Effector memory CD4-positive, alpha-beta T cell (primary cell): ENCODE measurements around the gene NLRC5.
"Not testable (repeated sequence)": the region's sequence is repeated elsewhere in the genome, so short reads cannot be mapped to it uniquely, and the experiment has no call there.

Experiments used
- DNase-seq, 3 donors: peaks; one replicate each; pipeline ENCODE4 v3.0.0-alpha.2; 2020
- H3K27ac ChIP-seq: 2 replicates; pipeline ENCODE4 v1.7.0; 2013; ENCODE audit warnings: mild to moderate bottlenecking, low read length, moderate library complexity; ENCODE audit not compliant: insufficient read depth, poor library complexity, severe bottlenecking
- H3K27me3 ChIP-seq: replicated peaks from 2 replicates; pipeline ENCODE4 v1.7.0; 2013; ENCODE audit warnings: mild to moderate bottlenecking, low read length; ENCODE audit not compliant: insufficient read depth, control insufficient read depth, poor library complexity, severe bottlenecking
- H3K36me3 ChIP-seq: 2 replicates; pipeline ENCODE4 v1.7.0; 2013; ENCODE audit warnings: mild to moderate bottlenecking, low read length, moderate library complexity; ENCODE audit not compliant: control insufficient read depth, insufficient read depth
- H3K4me1 ChIP-seq: 2 replicates; pipeline ENCODE4 v1.7.0; 2013; ENCODE audit warnings: low read length, mild to moderate bottlenecking; ENCODE audit not compliant: control insufficient read depth, insufficient read depth, poor library complexity, severe bottlenecking
- H3K4me3 ChIP-seq: 2 replicates; pipeline ENCODE4 v1.7.0; 2013; ENCODE audit warnings: low read length, low read depth, mild to moderate bottlenecking; ENCODE audit not compliant: insufficient read depth, poor library complexity, severe bottlenecking
- H3K9me3 ChIP-seq: 2 replicates; pipeline ENCODE4 v1.7.0; 2013; ENCODE audit warnings: mild to moderate bottlenecking, low read length, moderate library complexity; ENCODE audit not compliant: control insufficient read depth

Gene NLRC5

GRCh38 chr16:57107321-57107922 is 118.1 kb downstream of the NLRC5 start:
- Histone ChIP-seq H3K4me1 (no peaks in the 10 kb centered on the region), H3K27ac (no peak overlapping the region)
- DNase-seq: no peak

DNA sequence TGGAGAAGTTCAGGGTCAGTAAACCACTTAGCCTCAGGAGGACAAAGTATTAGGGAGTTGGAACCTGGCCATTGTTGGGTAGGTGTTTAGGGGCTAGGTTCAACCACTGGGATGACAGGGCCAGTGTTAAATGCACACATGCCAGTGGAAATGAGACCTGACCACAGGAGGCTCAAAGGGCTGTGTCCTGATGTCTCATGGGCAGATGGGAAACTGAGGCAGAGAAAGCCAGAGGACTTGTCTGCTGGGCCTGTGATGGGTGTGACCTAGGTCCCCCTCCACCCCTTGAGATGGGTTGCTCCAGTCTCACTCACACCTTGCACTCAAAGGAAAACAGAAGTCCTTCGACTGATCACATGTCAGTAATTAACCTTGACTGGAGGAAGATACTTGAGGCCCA is 119.1 kb downstream of the NLRC5 start:
- no peak overlapping the region for H3K4me3 ChIP-seq
- H3K4me1 ChIP-seq: no peaks in the 10 kb centered on the region
- H3K27ac ChIP-seq: no peak overlapping the region
- no peaks in the 10 kb centered on the region for H3K27me3 ChIP-seq
- H3K9me3 ChIP-seq: no peaks in the 10 kb centered on the region
- DNase-seq: no peak
- no peaks in the 10 kb centered on the region for H3K36me3 ChIP-seq

More at GRCh38 chr16:57107321-57107922, 118.1 kb downstream of the NLRC5 start:
- Histone ChIP-seq H3K4me3 (no peak overlapping the region), H3K9me3 (no peaks in the 10 kb centered on the region), H3K27me3 (no peaks in the 10 kb centered on the region), H3K36me3 (no peaks in the 10 kb centered on the region)

- not testable (repeated sequence) for H3K4me1 ChIP-seq, H3K9me3 ChIP-seq, H3K27me3 ChIP-seq, H3K27ac ChIP-seq, H3K36me3 ChIP-seq, H3K4me3 ChIP-seq, DNase-seq
Measured at GRCh38 chr16:57109259-57110105, 120.1 kb downstream of the NLRC5 start.

GRCh38 chr16:57110937-57111336 is 121.6 kb downstream of the NLRC5 start:
- no peaks in the 10 kb centered on the region for H3K4me1 ChIP-seq

DNA sequence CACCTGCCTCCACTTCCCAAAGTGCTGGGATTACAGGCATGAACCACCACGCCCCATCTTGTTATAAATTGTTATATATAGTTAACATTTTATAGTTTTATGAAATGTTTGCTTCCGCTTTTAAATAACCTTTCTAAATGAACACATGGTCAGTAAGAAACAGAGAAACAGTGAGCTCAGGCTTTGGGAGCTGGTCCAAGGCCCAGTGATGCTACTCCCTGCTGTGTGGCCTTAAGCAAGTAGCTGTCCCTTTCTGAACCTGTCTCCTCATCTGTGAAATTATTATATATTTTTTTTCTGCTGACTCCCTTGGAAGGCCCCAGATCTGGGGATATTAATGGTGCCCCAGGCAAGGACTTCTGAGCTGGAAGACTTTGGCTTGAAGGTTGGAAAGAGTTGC is 122.1 kb downstream of the NLRC5 start:
- H3K27ac ChIP-seq: no peak overlapping the region
- H3K9me3 ChIP-seq: no peaks in the 10 kb centered on the region
- H3K4me1 ChIP-seq: no peaks in the 10 kb centered on the region
- DNase-seq: no peak
- no peaks in the 10 kb centered on the region for H3K36me3 ChIP-seq
- no peak overlapping the region for H3K4me3 ChIP-seq
- no peaks in the 10 kb centered on the region for H3K27me3 ChIP-seq

More at GRCh38 chr16:57110937-57111336, 121.6 kb downstream of the NLRC5 start:
- no peak overlapping the region for H3K4me3 ChIP-seq
- no peaks in the 10 kb centered on the region for H3K36me3 ChIP-seq
- no peak overlapping the region for H3K27ac ChIP-seq
- no peak for DNase-seq
- H3K9me3 ChIP-seq: no peaks in the 10 kb centered on the region
- no peaks in the 10 kb centered on the region for H3K27me3 ChIP-seq

DNA sequence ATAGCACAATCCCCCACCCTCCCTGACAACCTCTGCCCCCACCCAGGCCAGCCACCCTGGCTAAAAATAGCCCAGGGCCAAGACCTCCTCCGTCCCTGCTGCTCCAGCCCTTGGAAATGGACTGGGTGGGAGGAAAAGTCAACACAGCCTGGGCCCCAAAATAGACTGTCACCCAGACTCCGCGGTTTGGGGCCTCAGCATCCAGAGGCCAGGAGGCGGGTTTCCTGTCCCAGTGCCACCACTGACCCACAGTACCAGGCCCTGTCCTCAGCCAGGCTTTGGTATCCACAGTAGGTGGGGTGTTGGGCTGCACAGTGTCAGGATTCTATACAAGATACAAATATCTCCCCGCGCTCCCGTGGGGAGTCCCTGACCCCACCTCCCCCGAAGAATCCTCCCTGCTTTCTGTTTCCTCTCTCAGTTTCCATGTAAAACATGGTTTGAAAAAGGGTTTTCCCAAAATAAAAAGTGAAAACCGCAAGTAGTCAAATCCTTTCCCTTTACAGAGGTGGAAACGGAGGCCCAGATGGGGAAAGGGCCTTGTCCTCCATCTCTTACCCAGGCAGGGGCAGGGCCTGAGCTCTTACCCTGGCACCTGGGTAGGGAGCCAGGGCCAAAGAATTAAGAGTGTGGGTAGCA is 123.2 kb downstream of the NLRC5 start:
- no peaks in the 10 kb centered on the region for H3K27me3 ChIP-seq
- no peak overlapping the region for H3K4me3 ChIP-seq
- no peaks in the 10 kb centered on the region for H3K9me3 ChIP-seq
- H3K4me1 ChIP-seq: no peaks in the 10 kb centered on the region
- DNase-seq: no peak
- no peak overlapping the region for H3K27ac ChIP-seq
- H3K36me3 ChIP-seq: no peaks in the 10 kb centered on the region

GRCh38 chr16:57113042-57113453 is 123.7 kb downstream of the NLRC5 start:
- no peaks in the 10 kb centered on the region for H3K4me1 ChIP-seq
- H3K27ac ChIP-seq: no peak overlapping the region
- H3K9me3 ChIP-seq: no peaks in the 10 kb centered on the region
- no peak for DNase-seq
- H3K36me3 ChIP-seq: no peaks in the 10 kb centered on the region
- H3K27me3 ChIP-seq: no peaks in the 10 kb centered on the region
- H3K4me3 ChIP-seq: no peak overlapping the region

DNA sequence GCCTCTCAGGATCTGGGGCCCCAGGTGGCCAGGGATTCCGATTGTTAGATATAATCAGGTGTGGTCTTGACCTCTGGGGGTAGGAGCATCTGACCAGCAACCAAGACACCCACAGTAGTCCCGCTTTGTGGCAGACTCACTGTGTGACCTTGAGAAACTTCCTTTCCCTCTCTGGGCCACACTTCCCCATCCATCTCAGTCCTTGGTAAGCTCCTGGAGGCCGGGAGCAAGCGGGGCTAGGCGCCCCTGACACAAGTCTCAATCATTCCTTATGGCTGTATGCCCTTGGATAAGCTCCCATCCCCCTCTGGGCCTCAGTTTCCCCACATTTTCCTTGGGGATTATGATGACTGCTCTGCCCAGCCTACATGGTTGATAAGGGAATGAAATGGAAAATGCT is 124.3 kb downstream of the NLRC5 start:
- Histone ChIP-seq H3K36me3 (no peaks in the 10 kb centered on the region), H3K9me3 (no peaks in the 10 kb centered on the region), H3K4me1 (no peaks in the 10 kb centered on the region), H3K27ac (no peak overlapping the region), H3K4me3 (no peak overlapping the region), H3K27me3 (no peaks in the 10 kb centered on the region)
- no peak for DNase-seq

- Histone ChIP-seq H3K4me1 (no peaks in the 10 kb centered on the region), H3K27me3 (no peaks in the 10 kb centered on the region), H3K9me3 (no peaks in the 10 kb centered on the region), H3K36me3 (no peaks in the 10 kb centered on the region), H3K4me3 (no peak overlapping the region), H3K27ac (no peak overlapping the region)
- DNase-seq: no peak
Measured at GRCh38 chr16:57115168-57115513, 125.8 kb downstream of the NLRC5 start.
